Hematopoietic multipotent progenitor cell treated with erythropoietin and hydrocortisone succinate and interleukin-3 and kit ligand, for 6 days (in vitro differentiated cells): Measurements from ENCODE around the gene LDLRAD4.
A peak's percentile ranks its signal among the peaks of the same experiment; 100 is the strongest.

Experiments
- DNase-seq: peaks from one replicate; pipeline ENCODE4 v3.0.0-alpha.2; 2015

The LDLRAD4 gene

GRCh38 chr18:13501891-13502290 lies 283.3 kb downstream of the LDLRAD4 start:
- no peak for DNase-seq

GRCh38 chr18:13502585-13502984 lies 284.0 kb downstream of the LDLRAD4 start:
- peak; percentile 23 for DNase-seq

GRCh38 chr18:13503836-13504235 lies 285.3 kb downstream of the LDLRAD4 start:
- DNase-seq: no peak

GRCh38 chr18:13505780-13506345 lies 287.3 kb downstream of the LDLRAD4 start:
- DNase-seq: no peak

- DNase-seq: no peak
These were observed 292.0 kb downstream of the LDLRAD4 start for GRCh38 chr18:13510594-13510993.

- DNase-seq: peak; percentile 28
These were observed 293.5 kb downstream of the LDLRAD4 start for GRCh38 chr18:13511961-13512577.

GRCh38 chr18:13513021-13513420 lies 294.5 kb downstream of the LDLRAD4 start:
- no peak for DNase-seq

- no peak for DNase-seq
These were observed 294.9 kb downstream of the LDLRAD4 start for GRCh38 chr18:13513481-13513880.

- no peak for DNase-seq
These were observed 296.0 kb downstream of the LDLRAD4 start for GRCh38 chr18:13514558-13514957.

- no peak for DNase-seq
These were observed 298.3 kb downstream of the LDLRAD4 start for GRCh38 chr18:13516855-13517254.

GRCh38 chr18:13517369-13517768 lies 298.8 kb downstream of the LDLRAD4 start:
- no peak for DNase-seq

- DNase-seq: no peak
These were observed 299.8 kb downstream of the LDLRAD4 start for GRCh38 chr18:13518382-13518781.

- DNase-seq: no peak
These were observed 301.7 kb downstream of the LDLRAD4 start for GRCh38 chr18:13520306-13520705.

- no peak for DNase-seq
These were observed 302.2 kb downstream of the LDLRAD4 start for GRCh38 chr18:13520741-13521140.

- peak; percentile 14 for DNase-seq
These were observed 302.9 kb downstream of the LDLRAD4 start for GRCh38 chr18:13521418-13521817.

- DNase-seq: peak; percentile 75
These were observed 303.7 kb downstream of the LDLRAD4 start for GRCh38 chr18:13522256-13522655.

GRCh38 chr18:13522861-13523660 lies 304.5 kb downstream of the LDLRAD4 start:
- no peak for DNase-seq

GRCh38 chr18:13524054-13524453 lies 305.5 kb downstream of the LDLRAD4 start:
- DNase-seq: no peak

GRCh38 chr18:13524811-13525210 lies 306.3 kb downstream of the LDLRAD4 start:
- no peak for DNase-seq

GRCh38 chr18:13525381-13526029 lies 306.9 kb downstream of the LDLRAD4 start:
- no peak for DNase-seq

GRCh38 chr18:13526519-13526918 lies 308.0 kb downstream of the LDLRAD4 start:
- no peak for DNase-seq

- DNase-seq: no peak
These were observed 308.7 kb downstream of the LDLRAD4 start for GRCh38 chr18:13527256-13527655.

GRCh38 chr18:13527730-13528129 lies 309.2 kb downstream of the LDLRAD4 start:
- DNase-seq: no peak
